HEK293 (cell line): ENCODE measurements around the gene BCOR.

Experiments used
- CTCF ChIA-PET: fragments of 350-600 bp; formaldehyde crosslinking; extraction: SDS; loops from one replicate; lab custom pipeline; 2021; ENCODE audit warnings: antibody characterized with exemption; lab: Yijun Ruan, JAX
- POLR2A ChIA-PET: fragments of 300-600 bp; formaldehyde crosslinking; extraction: SDS; loops from one replicate; lab custom pipeline; 2020; ENCODE audit warnings: antibody characterized with exemption, inconsistent platforms; lab: Yijun Ruan, JAX
- H3K27ac ChIP-seq: fragments of 200-500 bp; sonication (Bioruptor generic); 2 replicates; pipeline ENCODE4 v1.5.1; 2014; ENCODE audit warnings: low read depth, low read length, control low read depth, inconsistent platforms; ENCODE audit errors: extremely low read depth
- H3K36me3 ChIP-seq, 2 experiments: fragments of 200-500 bp in 1 of 2; sonication (Bioruptor generic) in 1 of 2; 1 replicate in 1 of 2; 2 replicates in 1 of 2; pipeline ENCODE4 v1.5.1; 2014 to 2017; ENCODE audit warnings: inconsistent platforms in 2 of 2, low read length in 2 of 2; ENCODE audit not compliant: control insufficient read depth in 2 of 2, insufficient read depth in 1 of 2
- H3K4me1 ChIP-seq: fragments of 200-500 bp; sonication (Bioruptor generic); 2 replicates; pipeline ENCODE4 v1.5.1; 2014; ENCODE audit warnings: mild to moderate bottlenecking, low read length, inconsistent platforms; ENCODE audit not compliant: control insufficient read depth, insufficient read depth
- H3K4me3 ChIP-seq: 2 replicates; pipeline ENCODE4 v1.5.1; 2011; ENCODE audit warnings: low read depth, mild to moderate bottlenecking, control low read depth, low read length, moderate library complexity
- H3K9me3 ChIP-seq: fragments of 200-500 bp; sonication (Bioruptor generic); 2 replicates; pipeline ENCODE4 v1.5.1; 2014; ENCODE audit warnings: low read depth, low read length, inconsistent platforms; ENCODE audit not compliant: control insufficient read depth, insufficient read depth
- HOXC10 ChIP-seq: sonication (generic); formaldehyde crosslinking; IDR thresholded peaks from 2 replicates; pipeline ENCODE4 v1.8.1; 2023; ENCODE audit warnings: mild to moderate bottlenecking, missing genetic modification reagents
- MYNN ChIP-seq: fragments of 450-650 bp; formaldehyde crosslinking; IDR thresholded peaks from 2 replicates; pipeline ENCODE4 v1.5.1; 2016; ENCODE audit warnings: missing biosample characterization, missing genetic modification characterization, borderline replicate concordance
- PRDM1 ChIP-seq: fragments of 450-650 bp; formaldehyde crosslinking; IDR thresholded peaks from 2 replicates; pipeline ENCODE4; 2016; ENCODE audit warnings: missing biosample characterization, missing genetic modification characterization
- TCF7L2 ChIP-seq: IDR thresholded peaks from 2 replicates; pipeline ENCODE4 v1.6.1; 2011; ENCODE audit warnings: low read depth, mild to moderate bottlenecking, inconsistent platforms, low read length, moderate library complexity, borderline replicate concordance
- YY1 ChIP-seq: fragments of 450-650 bp; formaldehyde crosslinking; IDR thresholded peaks from 2 replicates; pipeline ENCODE4 v1.5.1; 2018; ENCODE audit warnings: missing biosample characterization, missing genetic modification characterization
- ZBTB1 ChIP-seq: fragments of 450-650 bp; formaldehyde crosslinking; IDR thresholded peaks from 2 replicates; pipeline ENCODE4 v1.5.1; 2016; ENCODE audit warnings: missing biosample characterization, missing genetic modification characterization
- ZBTB20 ChIP-seq: fragments of 450-650 bp; formaldehyde crosslinking; IDR thresholded peaks from 2 replicates; pipeline ENCODE4 v1.5.1; 2016; ENCODE audit warnings: missing biosample characterization, missing genetic modification characterization
- ZFP37 ChIP-seq: fragments of 450-650 bp; formaldehyde crosslinking; IDR thresholded peaks from 2 replicates; pipeline ENCODE4 v1.5.1; 2016; ENCODE audit warnings: missing biosample characterization, missing genetic modification characterization
- ZNF169 ChIP-seq: fragments of 450-650 bp; formaldehyde crosslinking; IDR thresholded peaks from 2 replicates; pipeline ENCODE4 v1.5.1; 2016; ENCODE audit warnings: missing biosample characterization, missing genetic modification characterization
- ZNF174 ChIP-seq: fragments of 450-650 bp; formaldehyde crosslinking; IDR thresholded peaks from 2 replicates; pipeline ENCODE4 v1.5.0; 2017; ENCODE audit warnings: missing biosample characterization, mild to moderate bottlenecking, missing genetic modification characterization
- ZNF175 ChIP-seq: fragments of 450-650 bp; formaldehyde crosslinking; IDR thresholded peaks from 2 replicates; pipeline ENCODE4 v1.5.1; 2016; ENCODE audit warnings: missing biosample characterization, missing genetic modification characterization
- ZNF2 ChIP-seq: fragments of 450-650 bp; formaldehyde crosslinking; IDR thresholded peaks from 2 replicates; pipeline ENCODE4 v1.5.1; 2016; ENCODE audit warnings: missing biosample characterization, missing genetic modification characterization
- ZNF324 ChIP-seq: fragments of 450-650 bp; formaldehyde crosslinking; IDR thresholded peaks from 2 replicates; pipeline ENCODE4 v1.5.1; 2016; ENCODE audit warnings: missing biosample characterization, missing genetic modification characterization
- ZNF335 ChIP-seq: fragments of 450-650 bp; formaldehyde crosslinking; conservative IDR thresholded peaks from 2 replicates; pipeline ENCODE4 v1.5.1; 2016; ENCODE audit warnings: missing biosample characterization, missing genetic modification characterization
- ZNF404 ChIP-seq: fragments of 450-650 bp; formaldehyde crosslinking; IDR thresholded peaks from 2 replicates; pipeline ENCODE4 v1.5.1; 2017; ENCODE audit warnings: missing biosample characterization, missing genetic modification characterization
- ZNF426 ChIP-seq: fragments of 450-650 bp; formaldehyde crosslinking; IDR thresholded peaks from 2 replicates; pipeline ENCODE4 v1.5.1; 2017; ENCODE audit warnings: missing biosample characterization, missing genetic modification characterization, mild to moderate bottlenecking, inconsistent platforms, moderate library complexity
- ZNF555 ChIP-seq: fragments of 450-650 bp; formaldehyde crosslinking; conservative IDR thresholded peaks from 2 replicates; pipeline ENCODE4 v1.5.1; 2017; ENCODE audit warnings: missing biosample characterization, mild to moderate bottlenecking, missing genetic modification characterization, inconsistent platforms
- ZNF560 ChIP-seq: fragments of 450-650 bp; formaldehyde crosslinking; IDR thresholded peaks from 2 replicates; pipeline ENCODE4 v1.5.1; 2017; ENCODE audit warnings: missing biosample characterization, missing genetic modification characterization, borderline replicate concordance
- ZNF600 ChIP-seq: fragments of 450-650 bp; formaldehyde crosslinking; IDR thresholded peaks from 2 replicates; pipeline ENCODE4 v1.5.1; 2016; ENCODE audit warnings: missing biosample characterization, missing genetic modification characterization
- ZNF747 ChIP-seq: fragments of 450-650 bp; formaldehyde crosslinking; IDR thresholded peaks from 2 replicates; pipeline ENCODE4 v1.5.1; 2016; ENCODE audit warnings: missing biosample characterization, missing genetic modification characterization
- ZNF776 ChIP-seq: fragments of 450-650 bp; formaldehyde crosslinking; IDR thresholded peaks from 2 replicates; pipeline ENCODE4 v1.5.0; 2017; ENCODE audit warnings: missing biosample characterization, missing genetic modification characterization, borderline replicate concordance
- ZXDB ChIP-seq: fragments of 450-650 bp; formaldehyde crosslinking; IDR thresholded peaks from 2 replicates; pipeline ENCODE4 v1.5.1; 2016; ENCODE audit warnings: missing biosample characterization, missing genetic modification characterization
- TF ChIP-seq, protein P1 (sequence below): fragments of 450-650 bp; formaldehyde crosslinking; IDR thresholded peaks from 2 replicates; pipeline ENCODE4 v1.5.0; 2017; ENCODE audit warnings: missing biosample characterization, missing genetic modification characterization, borderline replicate concordance
- TF ChIP-seq, protein P2 (sequence below): fragments of 450-650 bp; formaldehyde crosslinking; IDR thresholded peaks from 2 replicates; pipeline ENCODE4 v1.5.1; 2017; ENCODE audit warnings: missing biosample characterization, missing genetic modification characterization
- TF ChIP-seq, protein P3 (sequence below): fragments of 450-650 bp; formaldehyde crosslinking; IDR thresholded peaks from 2 replicates; pipeline ENCODE4 v1.5.1; 2016; ENCODE audit warnings: missing biosample characterization, missing genetic modification characterization
- TF ChIP-seq, protein P4 (sequence below): fragments of 450-650 bp; IDR thresholded peaks from 2 replicates; pipeline ENCODE4 v1.5.1; 2018; ENCODE audit warnings: missing biosample characterization, missing genetic modification characterization

Gene BCOR

DNA sequence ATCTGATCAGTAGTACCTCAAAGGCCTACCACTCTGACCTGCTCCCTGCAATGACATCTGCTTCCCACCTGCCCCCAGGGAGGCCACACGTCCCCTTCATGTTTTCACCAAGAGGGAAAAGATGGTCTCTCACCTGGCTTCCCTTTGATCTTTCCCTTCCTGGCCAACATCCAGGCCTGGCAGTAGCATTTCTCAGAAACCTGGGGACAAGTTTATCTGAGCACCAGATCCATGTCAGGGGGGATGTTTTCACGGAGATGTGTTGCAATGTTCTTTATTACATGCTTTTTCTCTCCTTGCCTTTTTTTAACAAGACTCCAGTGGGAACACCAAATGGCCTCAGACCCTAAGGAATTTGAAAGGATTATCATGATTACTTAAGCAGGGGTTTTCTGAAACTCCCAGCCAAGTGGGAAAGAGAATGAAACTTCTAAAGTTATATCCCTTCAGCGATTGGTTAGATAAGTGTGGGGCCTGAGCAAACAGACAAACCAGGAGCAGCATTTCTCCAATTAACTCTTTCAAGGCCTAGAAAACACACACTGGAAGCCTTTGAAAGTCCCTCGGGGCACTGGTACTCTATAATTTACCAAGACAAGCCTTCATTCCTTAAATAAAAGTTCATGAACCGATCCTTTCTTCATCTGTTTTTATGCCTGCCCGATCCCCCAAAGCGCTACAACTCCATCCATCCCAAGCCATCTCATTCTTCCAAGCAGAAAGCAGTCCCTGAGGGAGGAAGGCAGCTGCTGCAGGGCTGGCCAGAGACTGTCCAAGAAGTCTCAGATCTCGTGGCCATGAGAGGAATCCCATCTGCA lies 94.1 kb downstream of the BCOR start:
- Histone ChIP-seq H3K27ac (no peak overlapping the region), H3K4me3 (no peak overlapping the region)
- CTCF ChIA-PET = no interaction called here

DNA sequence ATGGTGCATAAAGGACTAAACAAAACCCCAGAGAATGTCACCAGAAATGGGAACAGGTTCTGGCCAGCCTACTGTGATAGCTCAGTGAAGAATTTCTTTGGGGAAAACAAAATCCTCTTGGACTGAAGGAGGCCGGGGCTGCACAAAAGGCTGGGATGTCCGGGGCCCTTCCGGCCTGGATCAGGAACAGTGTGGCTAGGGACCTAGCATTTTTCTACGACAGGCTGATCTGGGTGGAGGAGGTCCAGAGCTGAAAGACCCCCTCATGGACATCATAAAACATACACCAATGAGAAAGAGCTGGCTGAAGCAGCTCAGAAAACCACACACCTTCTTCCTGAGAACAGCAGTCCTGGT lies 94.7 kb downstream of the BCOR start:
- Histone ChIP-seq H3K4me3 (no peak overlapping the region), H3K27ac (no peak overlapping the region), H3K9me3 (no peaks in the 10 kb centered on the region), H3K4me1 (peaks cover 5% of the 10 kb centered on the region; the same call in 1 of the 2 replicates), H3K36me3 (no peaks in the 10 kb centered on the region)
- CTCF ChIA-PET = no interaction called here
- POLR2A ChIA-PET = interaction anchor here (0.5 kb wide), 1 partner anchor 131 kb away, joined by 3 read pairs; no protein-coding TSS in a partner anchor
- 0 out of 2 replicates have a peak, but pooled peaks have one; percentile 4 for TF ChIP-seq TCF7L2
- TF ChIP-seq, protein P1, sequence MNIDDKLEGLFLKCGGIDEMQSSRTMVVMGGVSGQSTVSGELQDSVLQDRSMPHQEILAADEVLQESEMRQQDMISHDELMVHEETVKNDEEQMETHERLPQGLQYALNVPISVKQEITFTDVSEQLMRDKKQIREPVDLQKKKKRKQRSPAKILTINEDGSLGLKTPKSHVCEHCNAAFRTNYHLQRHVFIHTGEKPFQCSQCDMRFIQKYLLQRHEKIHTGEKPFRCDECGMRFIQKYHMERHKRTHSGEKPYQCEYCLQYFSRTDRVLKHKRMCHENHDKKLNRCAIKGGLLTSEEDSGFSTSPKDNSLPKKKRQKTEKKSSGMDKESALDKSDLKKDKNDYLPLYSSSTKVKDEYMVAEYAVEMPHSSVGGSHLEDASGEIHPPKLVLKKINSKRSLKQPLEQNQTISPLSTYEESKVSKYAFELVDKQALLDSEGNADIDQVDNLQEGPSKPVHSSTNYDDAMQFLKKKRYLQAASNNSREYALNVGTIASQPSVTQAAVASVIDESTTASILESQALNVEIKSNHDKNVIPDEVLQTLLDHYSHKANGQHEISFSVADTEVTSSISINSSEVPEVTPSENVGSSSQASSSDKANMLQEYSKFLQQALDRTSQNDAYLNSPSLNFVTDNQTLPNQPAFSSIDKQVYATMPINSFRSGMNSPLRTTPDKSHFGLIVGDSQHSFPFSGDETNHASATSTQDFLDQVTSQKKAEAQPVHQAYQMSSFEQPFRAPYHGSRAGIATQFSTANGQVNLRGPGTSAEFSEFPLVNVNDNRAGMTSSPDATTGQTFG (tag by site-specific recombination) = no peak

More for the DNA sequence above, 94.1 kb downstream of the BCOR start:
- POLR2A ChIA-PET = no interaction called here
- Histone ChIP-seq H3K4me1 (peaks cover 5% of the 10 kb centered on the region; the same call in 1 of the 2 replicates), H3K36me3 (no peaks in the 10 kb centered on the region), H3K9me3 (no peaks in the 10 kb centered on the region)
- TF ChIP-seq ZNF335 (tag by site-specific recombination) (no peak), ZNF324 (tag by site-specific recombination) (no peak), ZBTB1 (tag by site-specific recombination) (no peak), ZNF560 (tag by site-specific recombination) (no peak), ZBTB20 (peak; percentile 26; the same call in 1 of the 2 replicates), ZNF174 (tag by site-specific recombination) (no peak), ZXDB (no peak), ZNF175 (tag by site-specific recombination) (no peak), ZNF2 (no peak), ZNF747 (tag by site-specific recombination) (no peak), ZNF555 (no peak), ZNF404 (no peak), ZNF600 (no peak), HOXC10 (no peak), YY1 (tag by site-specific recombination) (no peak), PRDM1 (no peak), ZNF776 (tag by site-specific recombination) (no peak), MYNN (tag by site-specific recombination) (no peak), ZNF169 (no peak), TCF7L2 (peak; percentile 69; the same call in 1 of the 2 replicates), ZFP37 (tag by site-specific recombination) (no peak), ZNF426 (no peak)
- TF ChIP-seq, protein P2, sequence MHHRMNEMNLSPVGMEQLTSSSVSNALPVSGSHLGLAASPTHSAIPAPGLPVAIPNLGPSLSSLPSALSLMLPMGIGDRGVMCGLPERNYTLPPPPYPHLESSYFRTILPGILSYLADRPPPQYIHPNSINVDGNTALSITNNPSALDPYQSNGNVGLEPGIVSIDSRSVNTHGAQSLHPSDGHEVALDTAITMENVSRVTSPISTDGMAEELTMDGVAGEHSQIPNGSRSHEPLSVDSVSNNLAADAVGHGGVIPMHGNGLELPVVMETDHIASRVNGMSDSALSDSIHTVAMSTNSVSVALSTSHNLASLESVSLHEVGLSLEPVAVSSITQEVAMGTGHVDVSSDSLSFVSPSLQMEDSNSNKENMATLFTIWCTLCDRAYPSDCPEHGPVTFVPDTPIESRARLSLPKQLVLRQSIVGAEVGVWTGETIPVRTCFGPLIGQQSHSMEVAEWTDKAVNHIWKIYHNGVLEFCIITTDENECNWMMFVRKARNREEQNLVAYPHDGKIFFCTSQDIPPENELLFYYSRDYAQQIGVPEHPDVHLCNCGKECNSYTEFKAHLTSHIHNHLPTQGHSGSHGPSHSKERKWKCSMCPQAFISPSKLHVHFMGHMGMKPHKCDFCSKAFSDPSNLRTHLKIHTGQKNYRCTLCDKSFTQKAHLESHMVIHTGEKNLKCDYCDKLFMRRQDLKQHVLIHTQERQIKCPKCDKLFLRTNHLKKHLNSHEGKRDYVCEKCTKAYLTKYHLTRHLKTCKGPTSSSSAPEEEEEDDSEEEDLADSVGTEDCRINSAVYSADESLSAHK (tag by site-specific recombination) = peak; percentile 34; the same call in 1 of the 2 replicates
- TF ChIP-seq, protein P3, sequence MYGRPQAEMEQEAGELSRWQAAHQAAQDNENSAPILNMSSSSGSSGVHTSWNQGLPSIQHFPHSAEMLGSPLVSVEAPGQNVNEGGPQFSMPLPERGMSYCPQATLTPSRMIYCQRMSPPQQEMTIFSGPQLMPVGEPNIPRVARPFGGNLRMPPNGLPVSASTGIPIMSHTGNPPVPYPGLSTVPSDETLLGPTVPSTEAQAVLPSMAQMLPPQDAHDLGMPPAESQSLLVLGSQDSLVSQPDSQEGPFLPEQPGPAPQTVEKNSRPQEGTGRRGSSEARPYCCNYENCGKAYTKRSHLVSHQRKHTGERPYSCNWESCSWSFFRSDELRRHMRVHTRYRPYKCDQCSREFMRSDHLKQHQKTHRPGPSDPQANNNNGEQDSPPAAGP = no peak
- TF ChIP-seq, protein P4, sequence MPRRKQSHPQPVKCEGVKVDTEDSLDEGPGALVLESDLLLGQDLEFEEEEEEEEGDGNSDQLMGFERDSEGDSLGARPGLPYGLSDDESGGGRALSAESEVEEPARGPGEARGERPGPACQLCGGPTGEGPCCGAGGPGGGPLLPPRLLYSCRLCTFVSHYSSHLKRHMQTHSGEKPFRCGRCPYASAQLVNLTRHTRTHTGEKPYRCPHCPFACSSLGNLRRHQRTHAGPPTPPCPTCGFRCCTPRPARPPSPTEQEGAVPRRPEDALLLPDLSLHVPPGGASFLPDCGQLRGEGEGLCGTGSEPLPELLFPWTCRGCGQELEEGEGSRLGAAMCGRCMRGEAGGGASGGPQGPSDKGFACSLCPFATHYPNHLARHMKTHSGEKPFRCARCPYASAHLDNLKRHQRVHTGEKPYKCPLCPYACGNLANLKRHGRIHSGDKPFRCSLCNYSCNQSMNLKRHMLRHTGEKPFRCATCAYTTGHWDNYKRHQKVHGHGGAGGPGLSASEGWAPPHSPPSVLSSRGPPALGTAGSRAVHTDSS (tag by site-specific recombination) = no peak
